Activated CD4-positive, alpha-beta T cell treated with anti-CD3 and anti-CD28 coated beads for 48 hours (primary cell): Measurements from ENCODE around the gene IKZF4.

Source experiments
- DNase-seq: peaks from one replicate; pipeline ENCODE4 v3.0.0-alpha.2; 2020

The IKZF4 gene

DNA sequence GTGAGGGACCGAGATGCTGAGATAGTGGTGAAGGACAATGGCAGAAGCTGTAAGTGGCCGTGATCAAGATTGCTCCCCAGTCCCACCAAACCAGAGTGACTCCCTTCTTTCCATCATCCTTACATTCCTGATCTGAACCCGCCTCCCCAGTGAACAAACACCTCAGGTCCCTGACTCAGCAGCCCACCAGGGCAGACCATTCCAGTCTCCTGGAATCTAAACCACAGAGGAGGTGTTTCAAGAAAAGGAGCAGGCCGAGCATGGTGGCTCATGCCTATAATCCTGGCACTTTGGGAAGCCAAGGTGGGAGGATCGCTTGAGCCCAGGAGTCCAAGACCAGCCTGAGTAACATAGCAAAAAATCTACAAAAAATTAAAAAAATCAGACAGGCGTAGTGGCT, 65.8 kb downstream of the IKZF4 start:
- DNase-seq = no peak

DNA sequence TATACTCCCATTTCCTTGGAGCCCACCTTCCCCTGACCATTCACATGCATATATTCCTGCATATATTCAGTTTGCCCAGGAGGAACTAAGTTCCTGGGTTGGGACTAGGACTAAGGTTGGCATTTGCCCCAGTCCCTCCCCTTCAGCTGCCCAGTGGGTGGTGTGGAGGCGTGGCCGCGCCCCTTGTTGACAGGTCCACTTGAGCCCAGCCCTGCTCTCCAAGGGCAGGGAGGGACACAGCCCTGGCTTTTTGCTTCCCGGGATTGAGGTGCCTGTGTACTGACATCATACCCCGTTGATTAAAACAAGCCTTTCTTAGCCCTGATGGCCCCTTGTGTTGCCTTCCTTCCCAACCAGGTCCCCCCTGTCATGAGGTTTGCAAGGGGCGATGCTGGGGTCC, 66.4 kb downstream of the IKZF4 start:
- no peak for DNase-seq
